Breast epithelium (tissue), 4 donors: ENCODE data around the gene KLK7. TPM values are rescaled to one million over a fixed set of nuclear protein-coding genes. Genes with fewer than 3 reads are reported as not detected.

Source experiments
- DNase-seq, 2 donors: peaks; one replicate each; pipeline ENCODE4 v3.0.0-alpha.2; 2019; ENCODE audit warnings: low spot score in 2 of 2
- H3K27ac ChIP-seq, 2 donors: fragments of 200-600 bp; sonication (generic) in 1 of 2; one replicate each; pipeline ENCODE4 v1.5.1; 2016 to 2019; ENCODE audit warnings: mild to moderate bottlenecking in 1 of 2
- H3K27me3 ChIP-seq, 2 donors: fragments of 200-600 bp; sonication (generic) in 1 of 2; one replicate each; pipeline versions ENCODE4 v1.5.1 to v1.6.0; 2017 to 2019; ENCODE audit warnings: control low read depth in 1 of 2, mild to moderate bottlenecking in 1 of 2
- H3K36me3 ChIP-seq: fragments of 200-600 bp; one replicate; pipeline ENCODE4 v1.5.1; 2019
- H3K4me1 ChIP-seq, 2 donors: fragments of 200-600 bp; sonication (generic); one replicate each; pipeline ENCODE4 v1.5.1; 2016 to 2019; ENCODE audit warnings: control low read depth in 1 of 2
- H3K4me3 ChIP-seq, 3 donors: fragments of 200-600 bp; sonication (generic); 1 replicate in 2 of 3; 2 replicates in 1 of 3; pipeline ENCODE4 v1.5.1; 2016 to 2019; ENCODE audit warnings: mild to moderate bottlenecking in 3 of 3, moderate library complexity in 2 of 3
- H3K9me3 ChIP-seq, 2 donors: fragments of 200-600 bp; sonication (generic) in 1 of 2; one replicate each; pipeline ENCODE4 v1.5.1; 2016 to 2019; ENCODE audit warnings: control low read depth in 1 of 2
- CTCF ChIP-seq, 3 donors: fragments of 450-650 bp; IDR thresholded peaks; one replicate each; pipeline ENCODE4 v1.5.1; 2016 to 2017; ENCODE audit warnings: antibody characterized with exemption in 3 of 3, mild to moderate bottlenecking in 3 of 3, moderate library complexity in 3 of 3
- POLR2A ChIP-seq: fragments of 450-650 bp; IDR thresholded peaks from one replicate; pipeline ENCODE4 v1.6.1; 2016; ENCODE audit warnings: antibody characterized with exemption, mild to moderate bottlenecking, moderate library complexity
- POLR2AphosphoS5 ChIP-seq, 3 donors: sonication (generic); formaldehyde crosslinking; IDR thresholded peaks; one replicate each; pipeline ENCODE4 v1.6.1; 2017; ENCODE audit warnings: antibody characterized with exemption in 3 of 3
- intact Hi-C: fragments of 100-400 bp; cut with DNase I; formaldehyde crosslinking; loops from one replicate; pipeline ENCODE4 v1.15.1; 2023; ENCODE audit warnings: low total_unique reads
- total RNA-seq, 3 donors: library from RNA; depleted of rRNA; stranded (reverse); fragments of >200 nt; gene quantifications; one replicate each; pipeline ENCODE4 v1.1.0, GENCODE V29; 2016

The KLK7 gene
- 100 to 1,000 TPM in 1 of 3 donors, 1 to 10 TPM in 1, not detected in 1; 7.5 to 103 TPM for total RNA-seq

DNA sequence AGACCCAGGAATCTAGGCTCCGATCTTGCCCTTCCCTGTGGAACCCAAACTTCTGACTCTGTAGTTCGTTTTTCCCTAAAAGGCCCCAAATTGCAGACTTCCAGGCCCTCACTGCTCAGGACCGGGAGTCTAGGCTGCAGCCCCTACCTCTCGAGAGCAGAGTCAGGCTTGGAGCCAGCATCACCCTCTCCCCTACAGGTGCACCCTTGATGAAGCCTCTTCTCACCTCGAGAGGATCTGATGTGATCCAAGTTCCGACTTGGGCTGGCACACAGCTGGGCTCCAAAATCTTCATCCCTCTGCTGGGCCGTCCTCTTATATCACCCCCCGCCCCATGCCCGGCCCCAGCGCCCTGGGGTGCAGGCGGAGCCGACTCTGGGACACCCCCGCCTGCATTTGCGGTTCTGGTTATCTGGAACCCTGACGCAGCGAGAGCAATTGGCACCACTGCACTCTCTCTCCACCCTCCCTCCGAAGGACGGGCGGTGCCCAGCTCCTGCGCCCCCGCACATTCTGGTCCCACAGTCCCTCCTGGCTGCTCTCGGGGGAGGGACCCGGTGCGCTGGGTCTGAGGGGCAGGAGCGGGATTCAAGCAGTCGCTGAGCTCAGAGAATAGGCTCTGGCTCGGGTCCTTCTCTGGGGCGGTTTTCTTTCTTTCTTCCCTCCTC is at the start of gene KLK7:
Gene KLK7 (minus strand): TSS at position 293 of the 668 bp plus-strand sequence. CDS start 1,518 bp downstream, outside the sequence.
- TF ChIP-seq CTCF (IDR thresholded peaks at IDR 0.05), result no peak
- peak in 1 of 3 donors; percentile 17 for TF ChIP-seq POLR2AphosphoS5 (IDR thresholded peaks at IDR 0.05)
- peak within 1 kb of the TSS in 2 of 3 donors; percentile 50 to 59 for H3K4me3 ChIP-seq
- no peaks in the 10 kb centered on the region for H3K4me1 ChIP-seq
- H3K27ac ChIP-seq, result peak within 1 kb of the TSS in 1 of 2 donors; percentile 71
- no peaks in the 10 kb centered on the region for H3K27me3 ChIP-seq
- DNase-seq, result no peak
- intact Hi-C loops, result no loop called here
- H3K36me3 ChIP-seq, result no peaks in the 10 kb centered on the region
- H3K9me3 ChIP-seq, result no peaks in the 10 kb centered on the region

DNA sequence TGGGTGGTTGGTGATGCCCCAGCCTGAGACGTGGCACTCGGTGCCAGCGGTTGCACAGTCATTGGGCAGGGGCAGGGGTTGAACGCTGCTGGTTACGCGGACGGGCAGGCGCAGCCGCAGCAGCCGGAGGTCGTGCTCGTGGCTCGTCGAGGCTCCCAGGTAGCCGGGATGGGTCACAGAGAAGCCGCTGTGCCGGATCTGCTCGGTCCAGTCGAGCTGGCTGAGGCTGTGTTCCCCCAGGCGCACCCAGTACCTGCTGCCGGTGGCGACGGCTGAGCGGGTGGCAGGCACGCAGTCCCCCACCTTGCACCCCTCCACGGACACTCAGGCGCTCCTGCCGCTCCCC is 48.1 kb upstream of the KLK7 start:
- Histone ChIP-seq H3K4me1 (no peaks in the 10 kb centered on the region), H3K36me3 (no peaks in the 10 kb centered on the region), H3K27ac (no peak overlapping the region), H3K9me3 (no peaks in the 10 kb centered on the region), H3K4me3 (no peak overlapping the region), H3K27me3 (peaks cover 0 to 6% of the 10 kb centered on the region in 2 donors)
- TF ChIP-seq CTCF (IDR thresholded peaks at IDR 0.05) (no peak), POLR2AphosphoS5 (IDR thresholded peaks at IDR 0.05) (no peak), POLR2A (no peak)
- intact Hi-C loops, result no loop called here
- no peak for DNase-seq

- intact Hi-C loops, result no loop called here
- Histone ChIP-seq H3K36me3 (no peaks in the 10 kb centered on the region), H3K4me1 (no peaks in the 10 kb centered on the region), H3K27ac (no peak overlapping the region), H3K27me3 (peaks cover 0 to 9% of the 10 kb centered on the region in 2 donors), H3K9me3 (no peaks in the 10 kb centered on the region), H3K4me3 (no peak overlapping the region)
- no peak for DNase-seq
- no peak for TF ChIP-seq POLR2A
These were observed 47.6 kb upstream of the KLK7 start for GRCh38 chr19:51031220-51031879.

DNA sequence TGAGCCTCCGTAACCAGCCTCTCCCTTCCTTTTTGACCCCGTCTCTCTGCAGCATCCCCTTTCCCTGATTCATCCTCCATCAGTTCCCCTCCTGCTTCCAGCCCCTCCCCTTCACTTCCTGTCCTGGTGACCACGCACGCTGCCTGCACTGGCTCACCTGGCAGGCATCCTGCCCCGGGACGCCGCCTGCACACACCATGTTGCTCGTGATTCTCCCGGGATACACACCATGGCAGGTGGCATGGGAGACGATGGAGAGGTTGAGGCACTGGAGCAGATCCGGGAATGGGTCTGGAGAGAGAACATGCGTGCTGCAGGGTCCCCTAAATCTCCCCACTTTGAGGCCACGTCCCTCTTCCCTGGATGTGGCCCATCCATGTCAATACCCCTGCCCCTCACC is 46.9 kb upstream of the KLK7 start:
- Histone ChIP-seq H3K27ac (no peak overlapping the region), H3K9me3 (no peaks in the 10 kb centered on the region), H3K4me1 (no peaks in the 10 kb centered on the region), H3K4me3 (no peak overlapping the region), H3K27me3 (peaks cover 0 to 14% of the 10 kb centered on the region in 2 donors), H3K36me3 (no peaks in the 10 kb centered on the region)
- intact Hi-C loops, result no loop called here
- no peak for TF ChIP-seq POLR2A
- no peak for TF ChIP-seq CTCF (IDR thresholded peaks at IDR 0.05)
- no peak for TF ChIP-seq POLR2AphosphoS5 (IDR thresholded peaks at IDR 0.05)
- no peak for DNase-seq

DNA sequence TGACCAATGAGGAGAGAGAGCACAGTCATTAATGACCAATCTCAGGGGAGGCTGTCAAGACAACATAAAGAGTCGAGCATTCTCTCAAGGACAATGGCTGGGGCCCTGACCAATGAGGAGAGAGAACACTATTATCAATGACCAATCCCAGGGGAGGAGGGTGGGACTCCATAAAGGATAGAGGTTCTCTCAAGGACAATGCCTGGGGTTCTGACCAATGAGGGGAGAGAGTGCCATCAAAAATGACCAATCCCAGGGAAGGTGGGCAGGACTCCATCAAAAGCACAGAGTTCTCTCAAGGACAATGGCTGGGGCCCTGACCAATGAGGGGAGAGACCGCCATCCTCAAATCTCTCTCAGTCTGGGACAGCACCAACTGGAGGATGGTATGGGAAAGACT is 46.0 kb upstream of the KLK7 start:
- no peaks in the 10 kb centered on the region for H3K9me3 ChIP-seq
- TF ChIP-seq POLR2A (no peak), CTCF (IDR thresholded peaks at IDR 0.05) (no peak), POLR2AphosphoS5 (IDR thresholded peaks at IDR 0.05) (no peak)
- no peaks in the 10 kb centered on the region for H3K36me3 ChIP-seq
- DNase-seq, result no peak
- intact Hi-C loops, result no loop called here
- no peak overlapping the region for H3K4me3 ChIP-seq
- H3K27ac ChIP-seq, result no peak overlapping the region
- H3K4me1 ChIP-seq, result no peaks in the 10 kb centered on the region
- H3K27me3 ChIP-seq, result peaks cover 0 to 22% of the 10 kb centered on the region in 2 donors
